DOHH2 (cell line): ENCODE measurements around the gene C1orf35.

Source experiments
- EZH2phosphoT487 ChIP-seq: fragments of 200-600 bp; sonication (generic); IDR thresholded peaks from 2 replicates; pipeline ENCODE4 v1.6.1; 2017; ENCODE audit warnings: borderline replicate concordance, mild to moderate bottlenecking, antibody characterized with exemption, low read length, moderate library complexity, mixed read lengths
- TF ChIP-seq, protein P1 (sequence below): fragments of 200-600 bp; sonication (generic); IDR thresholded peaks from one replicate; pipeline ENCODE4 v1.5.1; 2014; ENCODE audit warnings: antibody characterized with exemption, mild to moderate bottlenecking, low read depth, low read length; ENCODE audit not compliant: poor library complexity, severe bottlenecking

DNA sequence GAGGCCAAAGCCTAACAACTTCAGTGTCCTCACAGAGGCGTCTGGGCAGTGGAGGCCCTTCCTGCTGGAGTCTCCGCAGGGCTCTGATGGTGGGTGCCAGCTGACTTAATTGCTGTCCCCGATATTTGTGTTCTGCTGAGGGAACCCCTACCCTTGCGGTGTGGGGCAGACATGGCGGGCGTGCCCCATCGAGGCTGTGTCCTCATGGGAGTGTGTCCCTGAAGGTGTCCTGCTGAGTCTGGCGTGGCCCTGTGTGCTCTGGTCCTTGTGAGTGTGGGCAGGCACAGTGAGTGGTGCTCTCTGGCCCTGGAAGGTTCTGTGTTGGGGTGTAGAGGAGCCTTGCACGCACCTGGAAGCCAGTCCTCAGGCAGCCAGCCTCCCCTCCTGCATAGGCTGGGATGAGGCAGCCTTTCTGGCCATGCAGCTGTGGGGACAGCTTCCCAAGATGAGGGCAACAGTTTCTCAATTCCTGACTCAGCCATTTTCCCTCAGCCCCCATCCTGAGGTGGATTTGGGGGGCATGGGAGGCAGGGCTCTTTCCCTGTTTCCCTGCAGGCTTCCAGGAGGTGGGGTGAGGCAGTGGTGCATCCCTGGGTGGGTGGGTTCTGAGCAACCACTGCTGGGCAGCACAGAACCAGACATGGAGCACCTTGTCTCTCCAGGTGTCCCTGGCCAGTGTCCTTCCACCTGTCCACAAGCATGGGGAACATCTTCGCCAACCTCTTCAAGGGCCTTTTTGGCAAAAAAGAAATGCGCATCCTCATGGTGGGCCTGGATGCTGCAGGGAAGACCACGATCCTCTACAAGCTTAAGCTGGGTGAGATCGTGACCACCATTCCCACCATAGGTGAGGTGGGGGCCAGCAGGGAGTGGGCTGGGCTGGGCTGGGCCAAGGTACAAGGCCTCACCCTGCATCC, 6.5 kb downstream of the C1orf35 start:
- TF ChIP-seq, protein P1, sequence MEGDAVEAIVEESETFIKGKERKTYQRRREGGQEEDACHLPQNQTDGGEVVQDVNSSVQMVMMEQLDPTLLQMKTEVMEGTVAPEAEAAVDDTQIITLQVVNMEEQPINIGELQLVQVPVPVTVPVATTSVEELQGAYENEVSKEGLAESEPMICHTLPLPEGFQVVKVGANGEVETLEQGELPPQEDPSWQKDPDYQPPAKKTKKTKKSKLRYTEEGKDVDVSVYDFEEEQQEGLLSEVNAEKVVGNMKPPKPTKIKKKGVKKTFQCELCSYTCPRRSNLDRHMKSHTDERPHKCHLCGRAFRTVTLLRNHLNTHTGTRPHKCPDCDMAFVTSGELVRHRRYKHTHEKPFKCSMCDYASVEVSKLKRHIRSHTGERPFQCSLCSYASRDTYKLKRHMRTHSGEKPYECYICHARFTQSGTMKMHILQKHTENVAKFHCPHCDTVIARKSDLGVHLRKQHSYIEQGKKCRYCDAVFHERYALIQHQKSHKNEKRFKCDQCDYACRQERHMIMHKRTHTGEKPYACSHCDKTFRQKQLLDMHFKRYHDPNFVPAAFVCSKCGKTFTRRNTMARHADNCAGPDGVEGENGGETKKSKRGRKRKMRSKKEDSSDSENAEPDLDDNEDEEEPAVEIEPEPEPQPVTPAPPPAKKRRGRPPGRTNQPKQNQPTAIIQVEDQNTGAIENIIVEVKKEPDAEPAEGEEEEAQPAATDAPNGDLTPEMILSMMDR: no peak
- TF ChIP-seq EZH2phosphoT487: no peak
